ENCODE measurements around the gene PAK6.

The PAK6 gene

DNA sequence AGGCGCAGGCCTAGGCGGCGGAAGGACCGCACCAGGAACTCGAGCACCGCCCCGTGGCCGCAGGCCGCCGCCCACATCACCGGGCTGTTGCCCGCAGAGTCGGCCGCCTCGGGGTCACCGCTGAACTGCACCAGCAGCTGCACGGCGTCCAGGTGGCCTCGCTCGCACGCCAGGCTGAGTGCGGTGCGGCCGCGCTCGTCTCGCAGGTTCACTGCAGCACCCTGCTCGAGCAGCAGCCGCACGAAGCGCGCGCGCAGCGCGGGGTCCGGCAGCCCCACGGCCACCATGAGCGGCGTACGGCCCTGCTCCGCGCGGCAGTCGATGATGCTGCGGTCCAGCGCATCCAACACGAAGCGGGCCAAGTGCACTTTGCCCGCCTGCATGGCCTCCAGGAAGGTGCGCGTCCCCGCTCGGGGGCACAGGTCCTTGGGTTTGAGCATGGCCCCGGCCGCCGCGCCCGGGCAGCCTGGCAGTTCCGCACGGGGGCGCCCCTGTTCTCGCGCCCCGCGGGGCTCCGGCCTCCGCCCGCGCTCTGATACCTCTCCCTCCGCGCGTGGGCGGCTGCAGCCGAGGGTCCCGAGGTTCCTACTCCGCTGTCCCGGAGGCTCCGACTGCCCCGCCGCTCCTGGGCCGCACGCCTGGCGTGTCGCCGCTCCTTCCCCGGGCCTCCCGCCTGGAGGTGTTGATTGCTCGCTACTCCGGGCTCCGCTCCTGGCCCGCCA lies 43.4 kb downstream of the PAK6 start:
- Mint-ChIP-seq H3K9me3 (no peaks in the 10 kb centered on the region), H3K27ac (no peak overlapping the region), H3K4me3 (peak overlapping the region in 1 of 3 experiments; percentile 52)

DNA sequence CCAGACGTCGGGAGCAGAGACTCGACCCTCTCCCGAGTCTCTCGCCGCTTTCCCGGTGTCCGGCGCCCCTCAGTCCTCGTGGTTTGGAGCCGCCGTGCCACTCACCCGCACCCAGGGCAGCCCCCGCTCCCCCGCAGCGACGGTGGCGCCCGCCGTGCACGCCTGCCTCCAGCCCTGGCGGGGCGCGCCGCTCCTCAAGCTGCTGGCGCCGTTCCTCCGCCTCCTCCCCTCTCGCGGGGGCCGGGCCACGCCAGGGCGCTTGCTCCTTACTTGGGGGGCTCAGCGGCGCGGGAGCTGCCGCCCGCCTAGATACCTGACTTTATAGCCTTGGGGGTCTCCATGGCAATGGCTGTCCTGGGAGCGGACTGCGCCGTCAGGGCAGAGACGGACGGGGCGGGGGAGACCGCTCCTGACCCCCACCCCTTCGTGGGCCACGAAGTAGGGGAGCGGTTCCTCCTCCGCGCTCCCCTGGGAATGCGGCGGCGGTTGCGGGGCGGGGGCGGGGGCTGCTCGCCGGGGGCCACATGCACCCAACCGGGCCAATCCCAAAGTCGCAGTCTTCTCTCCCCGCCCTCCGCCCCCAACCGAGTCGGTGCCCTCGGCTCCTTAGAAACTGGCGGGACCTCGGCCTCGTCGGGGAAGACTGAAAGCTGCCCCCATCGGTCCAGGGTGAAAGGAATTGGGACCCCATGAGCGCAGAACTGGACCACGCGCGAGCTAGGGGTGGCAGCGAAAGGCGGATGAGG lies 44.2 kb downstream of the PAK6 start, which contains the start of gene ANKRD63:
Gene ANKRD63 (minus strand): TSS at position 196 of the 746 bp plus-strand sequence. CDS start 478 bp downstream, outside the sequence.
- H3K4me1 Mint-ChIP-seq, result peaks cover 41% of the 10 kb centered on the region
- peaks cover 88% of the 10 kb centered on the region for H3K27me3 Mint-ChIP-seq (ENCODE audit: low read depth)
- TF ChIP-seq CTCF (IDR thresholded peaks at IDR 0.05; ENCODE audit: unreplicated experiment in 3 of 3), result no peak
- no peak within 1 kb of the TSS for H3K27ac Mint-ChIP-seq
- H3K9me3 Mint-ChIP-seq, result no peaks in the 10 kb centered on the region
- peak within 1 kb of the TSS; percentile 41 to 70 (median 63) for H3K4me3 Mint-ChIP-seq
- H3K36me3 Mint-ChIP-seq (ENCODE audit: low read depth), result no peaks in the 10 kb centered on the region

More for the DNA sequence above, 43.4 kb downstream of the PAK6 start:
- Mint-ChIP-seq H3K4me1 (peaks cover 42% of the 10 kb centered on the region), H3K36me3 (ENCODE audit: low read depth) (no peaks in the 10 kb centered on the region), H3K27me3 (ENCODE audit: low read depth) (peaks cover 90% of the 10 kb centered on the region)
- TF ChIP-seq CTCF (IDR thresholded peaks at IDR 0.05; ENCODE audit: unreplicated experiment in 3 of 3), result peak in 2 of 3 experiments; percentile 22 to 47

- H3K4me3 Mint-ChIP-seq, result peak overlapping the region; percentile 21 to 63 (median 41)
- H3K27ac Mint-ChIP-seq, result no peak overlapping the region
- H3K27me3 Mint-ChIP-seq (ENCODE audit: low read depth), result peaks cover 87% of the 10 kb centered on the region
- H3K4me1 Mint-ChIP-seq, result peaks cover 34% of the 10 kb centered on the region
- no peaks in the 10 kb centered on the region for H3K9me3 Mint-ChIP-seq
- no peak for TF ChIP-seq CTCF (IDR thresholded peaks at IDR 0.05; ENCODE audit: unreplicated experiment in 3 of 3)
- no peaks in the 10 kb centered on the region for H3K36me3 Mint-ChIP-seq (ENCODE audit: low read depth)
Measured at GRCh38 chr15:40283615-40284300, 44.9 kb downstream of the PAK6 start.

GRCh38 chr15:40285151-40285550 lies 46.3 kb downstream of the PAK6 start:
- H3K4me1 Mint-ChIP-seq, result peaks cover 36% of the 10 kb centered on the region
- no peak for TF ChIP-seq CTCF (IDR thresholded peaks at IDR 0.05; ENCODE audit: unreplicated experiment in 3 of 3)
- H3K27me3 Mint-ChIP-seq (ENCODE audit: low read depth), result peaks cover 86% of the 10 kb centered on the region
- H3K36me3 Mint-ChIP-seq (ENCODE audit: low read depth), result no peaks in the 10 kb centered on the region
- no peaks in the 10 kb centered on the region for H3K9me3 Mint-ChIP-seq
- H3K4me3 Mint-ChIP-seq, result peak overlapping the region; percentile 17 to 77 (median 71)
- H3K27ac Mint-ChIP-seq, result peak overlapping the region in 1 of 3 experiments; percentile 71

GRCh38 chr15:40285554-40286011 lies 46.7 kb downstream of the PAK6 start:
- TF ChIP-seq CTCF (IDR thresholded peaks at IDR 0.05; ENCODE audit: unreplicated experiment in 3 of 3), result no peak

More at GRCh38 chr15:40285554-40286011, 46.7 kb downstream of the PAK6 start:
- no peaks in the 10 kb centered on the region for H3K36me3 Mint-ChIP-seq (ENCODE audit: low read depth)
- no peaks in the 10 kb centered on the region for H3K9me3 Mint-ChIP-seq
- H3K4me1 Mint-ChIP-seq, result peaks cover 36% of the 10 kb centered on the region
- no peak overlapping the region for H3K4me3 Mint-ChIP-seq
- H3K27me3 Mint-ChIP-seq (ENCODE audit: low read depth), result peaks cover 86% of the 10 kb centered on the region
- peak overlapping the region in 1 of 3 experiments; percentile 71 for H3K27ac Mint-ChIP-seq

Data from nephron (organoid).